C4-2B (cell line): ENCODE data around the gene NLGN1.
A peak's percentile ranks its signal among the peaks of the same experiment; 100 is the strongest.

Experiments
- H3K27ac ChIP-seq: fragments of 450-650 bp; 2 replicates; pipeline ENCODE4 v1.5.1; 2017
- CTCF ChIP-seq: fragments of 450-650 bp; conservative IDR thresholded peaks from 2 replicates; pipeline ENCODE4 v1.5.1; 2017; ENCODE audit warnings: mild to moderate bottlenecking
- ZFX ChIP-seq: fragments of 450-650 bp; IDR thresholded peaks from 2 replicates; pipeline ENCODE4 v1.6.1; 2017

Gene NLGN1

GRCh38 chr3:174215456-174215855 is 817.9 kb downstream of the NLGN1 start:
- H3K27ac ChIP-seq: no peak overlapping the region
- TF ChIP-seq CTCF (no peak), ZFX (no peak)

GRCh38 chr3:174216019-174216418 is 818.5 kb downstream of the NLGN1 start:
- no peak overlapping the region for H3K27ac ChIP-seq
- TF ChIP-seq CTCF (no peak), ZFX (no peak)

GRCh38 chr3:174216946-174217718 is 819.6 kb downstream of the NLGN1 start:
- TF ChIP-seq CTCF: no peak
- TF ChIP-seq ZFX: no peak

DNA sequence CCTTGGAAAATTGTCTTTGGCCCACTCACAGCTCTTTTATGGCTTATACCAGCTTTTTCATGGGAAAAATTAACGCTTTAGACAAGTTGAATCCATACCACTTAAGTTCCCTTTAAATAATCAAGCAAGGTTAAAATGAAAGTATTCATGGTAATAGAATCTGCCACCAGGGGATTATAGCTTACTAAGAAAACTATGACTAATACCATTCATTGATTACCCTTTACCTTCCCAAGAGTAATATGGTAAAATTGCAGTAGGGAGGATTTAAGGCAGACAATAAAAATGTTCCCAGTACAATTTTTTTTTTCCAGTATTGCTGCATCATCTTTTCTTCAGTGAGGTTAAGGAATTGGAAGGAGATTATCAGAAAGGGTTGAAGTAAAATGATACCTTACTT is 820.5 kb downstream of the NLGN1 start:
- no peak overlapping the region for H3K27ac ChIP-seq
- TF ChIP-seq CTCF (no peak; the same call in 1 of the 2 replicates), ZFX (no peak)

More at GRCh38 chr3:174216946-174217718, 819.6 kb downstream of the NLGN1 start:
- H3K27ac ChIP-seq: no peak overlapping the region

- TF ChIP-seq ZFX (no peak), CTCF (peak; percentile 18; the same call in 1 of the 2 replicates)
- H3K27ac ChIP-seq: no peak overlapping the region
These were observed 822.2 kb downstream of the NLGN1 start for GRCh38 chr3:174219738-174220137.

DNA sequence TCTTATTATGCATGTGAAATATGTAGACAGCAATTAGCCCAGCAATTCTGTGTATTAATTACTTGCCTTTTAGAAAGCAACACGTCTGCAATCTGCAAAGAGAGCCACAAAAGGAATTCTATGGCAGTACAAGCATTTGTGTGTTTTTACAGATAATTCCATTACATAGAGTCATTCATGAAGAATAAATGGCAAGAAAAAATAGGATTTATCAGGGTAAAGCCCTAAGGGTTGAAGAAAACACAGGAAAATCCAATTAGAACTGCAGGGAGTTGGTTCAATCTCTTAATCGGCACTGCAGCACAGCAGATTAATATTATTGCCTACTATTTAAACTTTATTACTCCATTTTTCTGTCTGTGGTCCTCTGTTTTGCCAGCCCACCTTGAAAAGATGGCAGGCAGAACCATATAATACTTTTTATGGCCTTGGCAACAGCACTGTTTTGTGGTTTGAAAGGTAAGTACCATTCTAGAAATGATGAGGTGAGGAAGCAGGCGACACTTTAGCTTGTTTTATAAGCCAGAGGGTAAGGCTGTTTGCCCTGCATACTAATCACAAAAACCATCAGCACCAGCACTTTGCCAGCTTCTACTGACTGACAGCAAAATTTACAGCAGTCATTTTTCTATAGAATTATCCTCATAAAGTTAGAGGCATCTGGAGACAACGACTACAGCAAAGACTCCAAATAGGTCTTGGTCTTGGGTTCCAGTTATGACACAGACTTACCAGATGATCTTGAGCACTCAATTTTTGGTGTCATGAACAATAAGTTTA is 823.4 kb downstream of the NLGN1 start:
- TF ChIP-seq CTCF: no peak
- no peak for TF ChIP-seq ZFX
- H3K27ac ChIP-seq: no peak overlapping the region

- TF ChIP-seq CTCF (no peak), ZFX (no peak)
- H3K27ac ChIP-seq: no peak overlapping the region
These were observed 825.5 kb downstream of the NLGN1 start for GRCh38 chr3:174223042-174223441.
